HG02973 (cell line): Measurements from ENCODE around the gene ZNF710.

Experiments
- ATAC-seq: cut with Tn5 transposase; IDR thresholded peaks from one replicate; pipeline ENCODE4 v1.9.1; 2021; ENCODE audit warnings: moderate library complexity; ENCODE audit not compliant: unreplicated experiment

The ZNF710 gene

GRCh38 chr15:90018216-90018831 is 17.2 kb downstream of the ZNF710 start:
- ATAC-seq: no peak

- no peak for ATAC-seq
These were observed 18.5 kb downstream of the ZNF710 start for GRCh38 chr15:90019611-90020010.

- no peak for ATAC-seq
These were observed 19.1 kb downstream of the ZNF710 start for GRCh38 chr15:90020021-90020735.

GRCh38 chr15:90020936-90021507 is 19.9 kb downstream of the ZNF710 start:
- no peak for ATAC-seq

- ATAC-seq: no peak
These were observed 21.2 kb downstream of the ZNF710 start for GRCh38 chr15:90022345-90022744.

DNA sequence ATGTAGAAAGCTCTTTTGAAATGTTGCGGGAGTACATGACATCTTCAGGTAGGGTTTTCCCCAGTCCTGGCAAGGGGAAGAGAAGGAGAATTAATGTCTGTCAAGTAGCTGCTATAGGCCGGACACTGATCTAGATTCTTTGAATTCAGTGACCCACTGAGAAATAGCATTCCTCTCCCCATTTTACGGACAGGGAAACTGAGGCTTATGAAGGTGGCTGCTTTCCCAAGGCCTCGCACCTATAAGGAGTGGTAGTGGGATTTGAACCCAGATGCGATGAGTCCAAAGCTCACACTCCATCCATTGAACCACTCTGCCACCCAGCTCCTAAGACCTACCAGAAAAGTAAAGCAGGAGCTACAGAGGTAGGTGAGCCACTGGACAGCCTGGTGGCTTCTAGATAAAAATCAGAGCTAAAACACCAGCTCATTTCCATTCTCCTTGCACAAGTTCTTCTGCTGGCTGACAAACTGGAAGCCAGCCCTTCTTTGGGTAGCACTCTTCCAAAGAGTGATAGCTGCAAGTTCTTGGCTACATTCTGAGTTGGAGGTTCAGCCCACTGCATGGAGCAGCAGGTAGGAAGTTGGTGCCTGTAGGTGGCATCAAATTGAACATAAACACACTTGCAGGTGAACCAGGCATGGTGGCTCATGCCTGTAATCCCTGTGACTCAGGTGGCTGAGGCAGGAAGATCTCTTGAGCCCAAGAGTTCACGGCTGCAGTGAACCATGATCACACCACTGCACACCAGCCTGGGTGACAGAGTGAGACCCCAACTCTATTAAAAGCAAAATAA is 22.0 kb downstream of the ZNF710 start:
- no peak for ATAC-seq

GRCh38 chr15:90024406-90024805 is 23.3 kb downstream of the ZNF710 start:
- no peak for ATAC-seq

DNA sequence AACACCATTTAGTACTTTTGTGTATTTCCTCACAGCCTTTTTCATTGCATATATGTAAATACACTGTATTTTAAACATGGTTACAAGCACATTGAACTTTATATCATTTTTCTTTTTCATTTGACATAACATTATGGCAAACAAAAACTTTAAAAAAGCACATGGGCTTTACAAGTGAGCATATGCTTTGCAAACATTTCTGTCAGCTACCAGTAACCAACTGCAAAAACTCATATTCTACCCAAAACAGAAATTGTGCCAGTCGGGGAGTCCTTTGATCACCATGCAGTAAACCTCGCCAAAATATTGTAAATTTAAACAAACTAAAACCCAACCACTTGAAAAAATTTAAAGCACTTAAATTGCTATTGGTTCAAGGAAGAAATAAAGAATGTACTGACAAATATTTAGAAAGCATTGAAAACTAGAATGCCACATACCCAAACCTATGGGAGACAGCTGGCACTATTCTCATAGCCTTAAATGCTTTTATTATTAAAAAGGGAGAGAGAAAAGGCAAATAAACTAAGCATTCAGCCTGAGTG is 24.4 kb downstream of the ZNF710 start:
- no peak for ATAC-seq

DNA sequence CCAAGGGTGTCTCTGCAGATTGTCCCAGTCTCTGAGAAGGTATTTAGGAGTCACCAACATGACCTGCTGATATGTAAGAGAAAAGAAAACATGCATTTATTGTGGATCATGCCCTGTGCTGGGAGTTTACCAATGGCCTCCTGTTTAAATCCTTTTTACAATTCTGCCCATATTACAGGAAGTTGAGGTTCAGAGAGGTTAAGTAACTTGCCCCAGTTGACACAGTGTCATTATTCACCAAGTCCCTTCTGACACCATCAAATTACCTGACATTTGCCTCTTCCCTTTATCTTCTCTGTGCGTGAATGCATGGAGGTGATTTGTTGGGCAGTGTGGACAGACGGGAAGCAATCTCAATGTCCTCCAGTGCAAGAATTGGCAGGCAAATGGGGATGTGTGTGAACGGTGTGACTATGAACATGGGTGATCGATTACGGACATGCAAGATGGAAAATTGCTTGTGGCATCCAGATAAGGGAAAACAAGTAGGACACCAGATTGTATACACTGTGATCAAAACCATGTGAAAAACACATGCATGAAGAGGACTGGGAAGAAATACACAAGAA is 27.3 kb downstream of the ZNF710 start:
- no peak for ATAC-seq

- no peak for ATAC-seq
These were observed 27.9 kb downstream of the ZNF710 start for GRCh38 chr15:90029024-90029423.

GRCh38 chr15:90030376-90030775 is 29.3 kb downstream of the ZNF710 start:
- no peak for ATAC-seq

- ATAC-seq: peak; percentile 86
These were observed 30.2 kb downstream of the ZNF710 start for GRCh38 chr15:90031231-90031791.

- no peak for ATAC-seq
These were observed 31.9 kb downstream of the ZNF710 start for GRCh38 chr15:90033006-90033405.

GRCh38 chr15:90033448-90033847 is 32.3 kb downstream of the ZNF710 start:
- no peak for ATAC-seq

- ATAC-seq: no peak
These were observed 34.1 kb downstream of the ZNF710 start for GRCh38 chr15:90035095-90035839.

GRCh38 chr15:90035840-90036230 is 34.7 kb downstream of the ZNF710 start:
- ATAC-seq: no peak

- no peak for ATAC-seq
These were observed 35.2 kb downstream of the ZNF710 start for GRCh38 chr15:90036343-90036742.

DNA sequence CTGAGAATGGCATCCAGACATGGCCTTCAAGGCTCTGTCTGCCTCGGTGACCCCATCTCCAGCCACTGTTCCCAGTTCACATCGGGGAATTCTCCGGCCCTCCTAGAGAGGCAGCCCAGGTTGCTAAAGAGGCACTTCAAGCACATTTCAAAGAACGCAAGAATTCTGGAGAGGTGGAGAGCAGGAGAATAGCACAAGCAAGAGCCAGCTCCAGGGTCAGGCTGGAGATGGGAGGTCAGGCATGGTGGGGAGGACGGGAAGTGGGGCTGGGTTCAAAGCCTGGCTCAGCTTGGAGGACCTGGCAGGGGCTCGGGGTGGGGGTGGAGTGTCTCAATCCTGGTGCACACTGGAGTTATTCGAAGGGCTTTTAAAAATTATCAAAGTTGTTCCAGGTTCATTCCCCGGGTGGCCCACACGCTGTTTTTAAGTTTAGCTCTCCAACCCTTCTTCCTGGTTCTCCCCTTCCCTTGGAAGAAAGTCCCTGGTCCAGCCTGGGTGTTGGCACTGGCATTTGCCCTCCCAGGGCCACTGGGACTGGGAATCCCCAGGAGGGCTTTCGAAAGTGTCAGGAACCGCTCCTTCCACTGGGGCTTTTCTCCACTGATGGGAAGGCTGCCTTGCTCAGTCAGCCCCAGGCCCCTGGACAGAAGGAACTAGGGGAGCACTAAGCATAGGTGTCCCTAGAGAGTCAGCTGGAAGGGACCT is 35.8 kb downstream of the ZNF710 start:
- ATAC-seq: no peak

GRCh38 chr15:90037511-90037860 is 36.4 kb downstream of the ZNF710 start:
- ATAC-seq: no peak
